B cell (primary cell): ENCODE results near the gene BOLA2B. TPM values are rescaled to one million over a fixed set of nuclear protein-coding genes. Genes with fewer than 3 reads are reported as not detected.

Experiments
- ATAC-seq: fragments of 200-7000 bp; cut with Tn5 transposase; one replicate; pipeline ENCODE4 v1.10.0; 2021; ENCODE audit warnings: low read depth, mild to moderate bottlenecking, moderate number of reproducible peaks, moderate library complexity
- CTCF ChIA-PET: fragments of 350-600 bp; sonication (Branson Sonifier 250); formaldehyde crosslinking; loops from one replicate; lab custom pipeline; 2021; ENCODE audit warnings: antibody characterized with exemption, inconsistent platforms; lab: Charles Lee
- POLR2A ChIA-PET: fragments of 350-600 bp; sonication (Branson Sonifier 250); formaldehyde crosslinking; loops from one replicate; lab custom pipeline; 2021; ENCODE audit warnings: antibody characterized with exemption; lab: Charles Lee
- DNase-seq: peaks from one replicate; pipeline ENCODE4 v3.0.0; 2013
- H2AFZ ChIP-seq: 2 replicates; pipeline ENCODE4 v1.6.1; 2012; ENCODE audit warnings: mild to moderate bottlenecking, low read depth, low read length; ENCODE audit not compliant: insufficient read depth, poor library complexity, severe bottlenecking
- H3K27ac ChIP-seq, 2 donors: 1 replicate in 1 of 2; 2 replicates in 1 of 2; pipeline ENCODE4 v1.5.1; 2012 to 2013; ENCODE audit warnings: low read length in 2 of 2, mild to moderate bottlenecking in 2 of 2, moderate library complexity in 1 of 2
- H3K27me3 ChIP-seq, 4 experiments: fragments of 200-600 bp in 1 of 4; sonication (generic) in 1 of 4; replicated peaks in 1 of 4; 1 replicate in 2 of 4; 2 replicates in 2 of 4; pipeline versions ENCODE4 v1.6.1 to v1.7.0; 2013 to 2016; ENCODE audit warnings: low read length in 3 of 4, mild to moderate bottlenecking in 2 of 4, mixed read lengths in 1 of 4, moderate library complexity in 1 of 4; ENCODE audit not compliant: insufficient read depth in 4 of 4, control insufficient read depth in 3 of 4; ENCODE audit errors: control extremely low read depth in 1 of 4
- H3K36me3 ChIP-seq, 2 experiments: replicated peaks in 1 of 2; 1 replicate in 1 of 2; 2 replicates in 1 of 2; pipeline versions ENCODE4 v1.6.1 to v1.7.1; 2013; ENCODE audit warnings: low read length in 1 of 2; ENCODE audit not compliant: insufficient read depth in 2 of 2, control insufficient read depth in 1 of 2; ENCODE audit errors: control extremely low read depth in 1 of 2, extremely low read depth in 1 of 2
- H3K4me1 ChIP-seq, 2 donors: fragments of 200-600 bp in 1 of 2; sonication (generic) in 1 of 2; 1 replicate in 1 of 2; 2 replicates in 1 of 2; pipeline versions ENCODE4 v1.5.1 to v1.6.1; 2013 to 2017; ENCODE audit warnings: low read length in 2 of 2; ENCODE audit not compliant: control insufficient read depth in 2 of 2, insufficient read depth in 2 of 2
- H3K4me2 ChIP-seq: replicated peaks from 2 replicates; pipeline ENCODE3; 2012; ENCODE audit warnings: mild to moderate bottlenecking, low read depth, low read length; ENCODE audit not compliant: poor library complexity, severe bottlenecking
- H3K4me3 ChIP-seq, 5 experiments: fragments of 200-600 bp in 1 of 5; sonication (generic) in 1 of 5; 1 replicate in 3 of 5; 2 replicates in 2 of 5; pipeline versions ENCODE4 v1.5.1 to v1.7.0; 2011 to 2016; ENCODE audit warnings: low read length in 4 of 5, mild to moderate bottlenecking in 4 of 5, low read depth in 2 of 5, control low read depth in 1 of 5, moderate library complexity in 1 of 5; ENCODE audit not compliant: insufficient read depth in 1 of 5; ENCODE audit errors: control extremely low read depth in 1 of 5, extremely low read depth in 1 of 5
- H3K79me2 ChIP-seq: fragments of 200-600 bp; sonication (generic); one replicate; pipeline ENCODE4 v1.6.0; 2016; ENCODE audit warnings: low read length; ENCODE audit not compliant: control insufficient read depth, insufficient read depth
- H3K9ac ChIP-seq: fragments of 200-600 bp; sonication (generic); 2 replicates; pipeline ENCODE4 v1.6.1; 2017; ENCODE audit warnings: mild to moderate bottlenecking, low read length, moderate library complexity
- H3K9me3 ChIP-seq, 3 donors: one replicate each; pipeline versions ENCODE4 v1.6.1 to v1.7.1; 2013; ENCODE audit warnings: low read length in 2 of 3; ENCODE audit not compliant: control insufficient read depth in 2 of 3, insufficient read depth in 1 of 3; ENCODE audit errors: control extremely low read depth in 1 of 3
- H4K20me1 ChIP-seq: 2 replicates; pipeline ENCODE4 v1.6.0; 2012; ENCODE audit warnings: mild to moderate bottlenecking, low read length; ENCODE audit not compliant: insufficient read depth, control insufficient read depth, poor library complexity, severe bottlenecking
- H3K27ac Mint-ChIP-seq: one replicate; pipeline ENCODE4 v1.8.0; 2021; ENCODE audit warnings: mixed read lengths
- H3K27me3 Mint-ChIP-seq: one replicate; pipeline ENCODE4 v1.8.0; 2021; ENCODE audit warnings: mixed read lengths
- H3K4me1 Mint-ChIP-seq: one replicate; pipeline ENCODE4 v1.8.0; 2021; ENCODE audit warnings: mixed read lengths
- H3K4me3 Mint-ChIP-seq: one replicate; pipeline ENCODE4 v1.8.0; 2021; ENCODE audit warnings: mixed read lengths
- H3K9me3 Mint-ChIP-seq: one replicate; pipeline ENCODE4 v1.8.0; 2022; ENCODE audit warnings: mixed read lengths; ENCODE audit not compliant: insufficient read depth
- CTCF ChIP-seq: fragments of 200-600 bp; IDR thresholded peaks from one replicate; pipeline ENCODE4 v1.8.0; 2022; ENCODE audit warnings: antibody characterized with exemption, mild to moderate bottlenecking
- EZH2 ChIP-seq: IDR thresholded peaks from 2 replicates; pipeline ENCODE4 v1.6.1; 2012; ENCODE audit warnings: borderline replicate concordance, low read depth, mild to moderate bottlenecking, moderate library complexity, low read length; ENCODE audit not compliant: insufficient read depth, poor library complexity, severe bottlenecking
- WGBS: methylation state at CpG from one replicate; pipeline ENCODE4 v1.1.5; 2013; ENCODE audit warnings: missing lambda C conversion rate; ENCODE audit not compliant: insufficient coverage; 5-methylcytosine and 5-hydroxymethylcytosine counted together
- intact Hi-C: fragments of 100-400 bp; cut with micrococcal nuclease; formaldehyde crosslinking; loops from one replicate; pipeline ENCODE4 v1.10.0; 2022
- polyA plus RNA-seq: library from polyadenylated mRNA; depleted of rRNA; stranded (reverse); fragments of >200 nt; gene quantifications from 2 replicates; pipeline ENCODE4 v1.2.3, GENCODE V29; 2012
- total RNA-seq, 2 donors: library from RNA; stranded (reverse); fragments of 120-200 nt in 1 of 2; gene quantifications; 1 replicate in 1 of 2; 2 replicates in 1 of 2; pipeline versions ENCODE4 v1.2.3 to v1.2.4, GENCODE V29; 2013 to 2022

BOLA2B gene
- total and polyA plus RNA-seq, 2 donors (not counting 1 experiment from before 2014, with no cell fraction given): 82.5 to 155 TPM

GRCh38 chr16:30180741-30181140, 12.7 kb downstream of the BOLA2B start:
- 82% methylated on average over 3 of the region's 3 CpGs for WGBS
- CTCF ChIA-PET: no interaction called here
- intact Hi-C loops: no loop called here
- H4K20me1 ChIP-seq: peaks cover 15% of the 10 kb centered on the region
- H3K36me3 ChIP-seq: peaks cover 0 to 16% of the 10 kb centered on the region in 2 experiments
- H3K9me3 Mint-ChIP-seq: no peaks in the 10 kb centered on the region
- H3K27me3 Mint-ChIP-seq: no peaks in the 10 kb centered on the region
- peaks cover 15 to 22% of the 10 kb centered on the region in 2 donors for H3K4me1 ChIP-seq
- no peak overlapping the region for H3K4me2 ChIP-seq
- no peaks in the 10 kb centered on the region for H3K27me3 ChIP-seq
- H3K27ac ChIP-seq: no peak overlapping the region
- no peak overlapping the region for H3K9ac ChIP-seq
- H3K9me3 ChIP-seq: no peaks in the 10 kb centered on the region
- peaks cover 21% of the 10 kb centered on the region for H3K79me2 ChIP-seq
- H3K4me3 Mint-ChIP-seq: peak overlapping the region; percentile 37
- H3K27ac Mint-ChIP-seq: peak overlapping the region; percentile 67
- ATAC-seq (no peak), DNase-seq (no peak)
- TF ChIP-seq EZH2: no peak
- POLR2A ChIA-PET: interaction anchor here (0.7 kb wide), 1 partner anchor 227 kb away, joined by 7 read pairs; the partner anchor contains the start of gene ZNF771
- H3K4me3 ChIP-seq: no peak overlapping the region
- no peak overlapping the region for H2AFZ ChIP-seq
- H3K4me1 Mint-ChIP-seq: peaks cover 24% of the 10 kb centered on the region

- Histone ChIP-seq H3K4me3 (no peak overlapping the region), H3K79me2 (peaks cover 13% of the 10 kb centered on the region), H3K4me2 (no peak overlapping the region), H4K20me1 (peaks cover 9% of the 10 kb centered on the region), H3K9me3 (no peaks in the 10 kb centered on the region), H2AFZ (no peak overlapping the region), H3K4me1 (peaks cover 10 to 14% of the 10 kb centered on the region in 2 donors), H3K9ac (no peak overlapping the region), H3K27me3 (no peaks in the 10 kb centered on the region), H3K27ac (no peak overlapping the region), H3K36me3 (peaks cover 0 to 8% of the 10 kb centered on the region in 2 experiments)
- WGBS: 98% methylated on average over 4 of the region's 9 CpGs
- POLR2A ChIA-PET: no interaction called here
- H3K27me3 Mint-ChIP-seq: no peaks in the 10 kb centered on the region
- TF ChIP-seq CTCF: no peak
- TF ChIP-seq EZH2: no peak
- CTCF ChIA-PET: interaction anchor here (0.5 to 1.1 kb wide), 3 partner anchors 59 to 88 kb away, joined by 3 read pairs; partner anchors contain the start of gene TBX6
- H3K4me1 Mint-ChIP-seq: peaks cover 21% of the 10 kb centered on the region
- H3K9me3 Mint-ChIP-seq: no peaks in the 10 kb centered on the region
- DNase-seq (no peak), ATAC-seq (no peak)
- H3K4me3 Mint-ChIP-seq: no peak overlapping the region
- H3K27ac Mint-ChIP-seq: no peak overlapping the region
- intact Hi-C loops: no loop called here
These were observed 13.5 kb downstream of the BOLA2B start for GRCh38 chr16:30179931-30180330.
